Panc1 (cell line): ENCODE measurements around the gene KIF5B. TPM values are rescaled to one million over a fixed set of nuclear protein-coding genes. Genes with fewer than 3 reads are reported as not detected.
"Not testable (repeated sequence)": the region's sequence is repeated elsewhere in the genome, so short reads cannot be mapped to it uniquely, and the experiment has no call there.

Experiments
- ATAC-seq: fragments of 200-7000 bp; cut with Tn5 transposase; 2 replicates; pipeline ENCODE4 v1.9.1; 2020; ENCODE audit warnings: mild to moderate bottlenecking, moderate library complexity
- BruUV-seq: library from RNA; stranded (reverse); fragments of 400-500 nt; replicated peaks from 2 replicates; lab custom pipeline; 2021; lab: Mats Ljungman, UMichigan
- CTCF ChIA-PET: fragments of 300-600 bp; sonication (Branson Sonifier 250); formaldehyde crosslinking; loops from one replicate; lab custom pipeline; 2022; ENCODE audit warnings: antibody characterized with exemption; lab: Charles Lee
- POLR2A ChIA-PET: fragments of 300-600 bp; sonication (Branson Sonifier 250); formaldehyde crosslinking; loops from one replicate; lab custom pipeline; 2022; ENCODE audit warnings: antibody characterized with exemption; lab: Charles Lee
- DNase-seq: peaks from one replicate; pipeline ENCODE4 v3.0.0-alpha.2; 2010; ENCODE audit warnings: low read depth, low spot score
- H3K27ac ChIP-seq: 2 replicates; pipeline ENCODE4 v1.5.1; 2011; ENCODE audit warnings: mild to moderate bottlenecking, low read length, inconsistent platforms
- H3K27me3 ChIP-seq: fragments of 200-500 bp; sonication (Bioruptor generic); 2 replicates; pipeline ENCODE4 v1.6.0; 2014; ENCODE audit warnings: low read length, inconsistent platforms; ENCODE audit not compliant: control insufficient read depth, insufficient read depth
- H3K36me3 ChIP-seq: fragments of 200-500 bp; sonication (Bioruptor generic); 2 replicates; pipeline ENCODE4 v1.5.1; 2014; ENCODE audit warnings: inconsistent platforms, mild to moderate bottlenecking, low read length, moderate library complexity; ENCODE audit not compliant: control insufficient read depth, insufficient read depth
- H3K4me1 ChIP-seq: 2 replicates; pipeline ENCODE4 v1.5.1; 2011; ENCODE audit warnings: inconsistent platforms, mild to moderate bottlenecking, low read length, moderate library complexity; ENCODE audit not compliant: control insufficient read depth, insufficient read depth
- H3K4me3 ChIP-seq, 2 experiments: 2 replicates each; pipeline ENCODE4 v1.5.1; 2011 to 2012; ENCODE audit warnings: low read depth in 2 of 2, low read length in 2 of 2, mild to moderate bottlenecking in 2 of 2, inconsistent platforms in 1 of 2, moderate library complexity in 1 of 2
- H3K9me3 ChIP-seq: fragments of 200-500 bp; sonication (Bioruptor generic); 2 replicates; pipeline ENCODE4 v1.5.1; 2014; ENCODE audit warnings: low read depth, mild to moderate bottlenecking, inconsistent platforms, low read length, moderate library complexity; ENCODE audit not compliant: control insufficient read depth, insufficient read depth
- CTCF ChIP-seq: fragments of 450-650 bp; IDR thresholded peaks from 2 replicates; pipeline ENCODE4 v1.5.1; 2017; ENCODE audit warnings: mild to moderate bottlenecking
- POLR2AphosphoS5 ChIP-seq: IDR thresholded peaks from 2 replicates; pipeline ENCODE4 v1.6.1; 2012; ENCODE audit warnings: mild to moderate bottlenecking, low read depth, low read length, moderate library complexity
- REST ChIP-seq, 2 experiments: IDR thresholded peaks; 2 replicates each; pipeline ENCODE4 v1.6.1; 2011 to 2012; ENCODE audit warnings: low read depth in 2 of 2, control low read depth in 1 of 2, low read length in 1 of 2, mild to moderate bottlenecking in 1 of 2, moderate library complexity in 1 of 2; ENCODE audit not compliant: insufficient read depth in 1 of 2
- SIN3A ChIP-seq: IDR thresholded peaks from 2 replicates; pipeline ENCODE4 v1.6.1; 2012; ENCODE audit warnings: low read depth, mild to moderate bottlenecking, low read length, moderate library complexity, borderline replicate concordance; ENCODE audit not compliant: insufficient read depth
- TCF7L2 ChIP-seq: IDR thresholded peaks from 2 replicates; pipeline ENCODE4 v1.6.1; 2011; ENCODE audit warnings: mild to moderate bottlenecking, low read depth, low read length, inconsistent platforms
- in situ Hi-C: cut with HindIII; loops from 2 replicates; pipeline ENCODE4 v1.10.0; 2016; ENCODE audit warnings: low sequenced_read_pairs, low pct_unique_long_range_greater_than_20kb
- intact Hi-C: fragments of 100-400 bp; cut with micrococcal nuclease; formaldehyde crosslinking; loops from one replicate; pipeline ENCODE4 v1.10.0; 2022; ENCODE audit not compliant: unreplicated experiment
- total RNA-seq: library from RNA; stranded (reverse); gene quantifications from one replicate; pipeline ENCODE4 v1.2.1, GENCODE V29; 2021; ENCODE audit not compliant: unreplicated experiment

The KIF5B gene
- total RNA-seq, 1 experiment from 2014 or later = 89.9 TPM

GRCh38 chr10:31974434-31975124 is 81.6 kb downstream of the KIF5B start:
- ATAC-seq (no peak), DNase-seq (no peak)
- ChIA-PET CTCF (no interaction called here), POLR2A (no interaction called here)
- intact Hi-C loops (no loop called here), in situ Hi-C loops (no loop called here)
- BruUV-seq = no TSS peak
- Histone ChIP-seq H3K9me3 (no peaks in the 10 kb centered on the region), H3K27me3 (no peaks in the 10 kb centered on the region), H3K4me3 (no peak overlapping the region), H3K36me3 (no peaks in the 10 kb centered on the region), H3K27ac (no peak overlapping the region), H3K4me1 (no peaks in the 10 kb centered on the region)
- TF ChIP-seq SIN3A (no peak), TCF7L2 (no peak), CTCF (no peak), POLR2AphosphoS5 (no peak), REST (IDR thresholded peaks at IDR 0.05; ENCODE audit: insufficient read depth in 1 of 2, low read depth in 2 of 2, low read length in 1 of 2) (no peak)

GRCh38 chr10:31972519-31973041 is 83.6 kb downstream of the KIF5B start:
- H3K4me1 ChIP-seq = no peaks in the 10 kb centered on the region
- ATAC-seq (no peak), DNase-seq (no peak)
- TF ChIP-seq POLR2AphosphoS5 (no peak), TCF7L2 (no peak), SIN3A (no peak), CTCF (no peak), REST (IDR thresholded peaks at IDR 0.05; ENCODE audit: insufficient read depth in 1 of 2, low read depth in 2 of 2, low read length in 1 of 2) (no peak)
- no peaks in the 10 kb centered on the region for H3K9me3 ChIP-seq
- no TSS peak for BruUV-seq
- intact Hi-C loops = no loop called here
- in situ Hi-C loops = no loop called here
- H3K36me3 ChIP-seq = no peaks in the 10 kb centered on the region
- no peak overlapping the region for H3K4me3 ChIP-seq
- CTCF ChIA-PET = no interaction called here
- POLR2A ChIA-PET = no interaction called here
- H3K27ac ChIP-seq = no peak overlapping the region
- H3K27me3 ChIP-seq = no peaks in the 10 kb centered on the region

- H3K9me3 ChIP-seq, H3K27me3 ChIP-seq, intact Hi-C loops, CTCF ChIA-PET, H3K36me3 ChIP-seq, POLR2A ChIA-PET, H3K27ac ChIP-seq, H3K4me1 ChIP-seq, DNase-seq, H3K4me3 ChIP-seq, ATAC-seq, in situ Hi-C loops, BruUV-seq: not testable (repeated sequence)
These were observed 86.4 kb downstream of the KIF5B start for GRCh38 chr10:31969847-31970246.
